Mesenchymal stem cell (in vitro differentiated cells and primary cell): ENCODE measurements around the gene RGL2.

Experiments
- DNase-seq: peaks from one replicate; pipeline ENCODE4 v3.0.0-alpha.2; 2013
- H2AFZ ChIP-seq: one replicate; pipeline ENCODE4 v1.6.1; 2013; ENCODE audit warnings: low read depth, mild to moderate bottlenecking, control low read depth, inconsistent platforms, low read length, moderate library complexity
- H2AK5ac ChIP-seq: 2 replicates; pipeline ENCODE4 v1.6.1; 2013; ENCODE audit warnings: low read length, moderate library complexity, mild to moderate bottlenecking, inconsistent platforms; ENCODE audit not compliant: severe bottlenecking
- H2BK120ac ChIP-seq: one replicate; pipeline ENCODE4 v1.6.1; 2013; ENCODE audit warnings: low read depth, mild to moderate bottlenecking, inconsistent platforms, low read length, moderate library complexity
- H2BK12ac ChIP-seq, 2 experiments: one replicate each; pipeline ENCODE4 v1.6.1; 2013; ENCODE audit warnings: inconsistent platforms in 2 of 2, low read length in 2 of 2, mild to moderate bottlenecking in 2 of 2, moderate library complexity in 2 of 2, control low read depth in 1 of 2
- H2BK15ac ChIP-seq: one replicate; pipeline ENCODE4 v1.6.1; 2013; ENCODE audit warnings: mild to moderate bottlenecking, low read depth, inconsistent platforms; ENCODE audit not compliant: poor library complexity, severe bottlenecking
- H2BK5ac ChIP-seq: 2 replicates; pipeline ENCODE4 v1.6.1; 2013; ENCODE audit warnings: low read depth, mild to moderate bottlenecking, low read length, control low read depth, inconsistent platforms; ENCODE audit not compliant: poor library complexity, severe bottlenecking
- H3K14ac ChIP-seq, 2 experiments: one replicate each; pipeline ENCODE4 v1.6.1; 2013; ENCODE audit warnings: inconsistent platforms in 2 of 2, low read length in 2 of 2, control low read depth in 1 of 2, mild to moderate bottlenecking in 1 of 2, moderate library complexity in 1 of 2
- H3K18ac ChIP-seq, 2 experiments: one replicate each; pipeline ENCODE4 v1.6.1; 2013; ENCODE audit warnings: inconsistent platforms in 2 of 2, low read length in 2 of 2, control low read depth in 1 of 2, low read depth in 1 of 2, mild to moderate bottlenecking in 1 of 2
- H3K23ac ChIP-seq, 2 experiments: one replicate each; pipeline ENCODE4 v1.6.1; 2013; ENCODE audit warnings: inconsistent platforms in 2 of 2, low read length in 2 of 2, mild to moderate bottlenecking in 2 of 2, moderate library complexity in 2 of 2, control low read depth in 1 of 2
- H3K27ac ChIP-seq: 2 replicates; pipeline ENCODE4 v1.5.1; 2013; ENCODE audit warnings: mild to moderate bottlenecking, moderate library complexity, low read length, control low read depth, inconsistent platforms; ENCODE audit not compliant: poor library complexity, severe bottlenecking
- H3K27me3 ChIP-seq, 2 experiments: 2 replicates each; pipeline versions ENCODE4 v1.6.1 to v1.7.0; 2013; ENCODE audit warnings: low read length in 2 of 2, mild to moderate bottlenecking in 2 of 2, moderate library complexity in 2 of 2, control low read depth in 1 of 2, inconsistent platforms in 1 of 2; ENCODE audit not compliant: control insufficient read depth in 1 of 2, insufficient read depth in 1 of 2
- H3K36me3 ChIP-seq, 2 experiments: 2 replicates each; pipeline versions ENCODE4 v1.6.1 to v1.7.0; 2013; ENCODE audit warnings: low read length in 2 of 2, control low read depth in 1 of 2, inconsistent platforms in 1 of 2, low read depth in 1 of 2, mild to moderate bottlenecking in 1 of 2; ENCODE audit not compliant: insufficient read depth in 2 of 2, control insufficient read depth in 1 of 2
- H3K4ac ChIP-seq, 2 experiments: one replicate each; pipeline ENCODE4 v1.6.1; 2013; ENCODE audit warnings: inconsistent platforms in 2 of 2, low read length in 2 of 2, mild to moderate bottlenecking in 2 of 2, moderate library complexity in 2 of 2, control low read depth in 1 of 2, low read depth in 1 of 2
- H3K4me1 ChIP-seq: 2 replicates; pipeline ENCODE4 v1.6.1; 2013; ENCODE audit warnings: low read depth, low read length, control low read depth; ENCODE audit not compliant: control insufficient read depth, insufficient read depth
- H3K4me2 ChIP-seq: 2 replicates; pipeline ENCODE4 v1.6.1; 2013; ENCODE audit warnings: low read length, mild to moderate bottlenecking, inconsistent platforms; ENCODE audit not compliant: poor library complexity, severe bottlenecking
- H3K4me3 ChIP-seq, 2 experiments: 2 replicates each; pipeline versions ENCODE4 v1.5.1 to v1.7.0; 2013; ENCODE audit warnings: low read length in 2 of 2, mild to moderate bottlenecking in 2 of 2, control low read depth in 1 of 2, low read depth in 1 of 2; ENCODE audit not compliant: insufficient read depth in 1 of 2
- H3K79me1 ChIP-seq: replicated peaks from 2 replicates; pipeline ENCODE4 v1.6.1; 2013; ENCODE audit warnings: mild to moderate bottlenecking, control low read depth, low read length, inconsistent platforms; ENCODE audit not compliant: poor library complexity, severe bottlenecking
- H3K9ac ChIP-seq: 2 replicates; pipeline ENCODE4 v1.7.0; 2013; ENCODE audit warnings: mild to moderate bottlenecking, low read length, moderate library complexity
- H3K9me3 ChIP-seq: 2 replicates; pipeline ENCODE4 v1.7.0; 2013; ENCODE audit warnings: mild to moderate bottlenecking, low read length; ENCODE audit not compliant: control insufficient read depth
- H4K8ac ChIP-seq: one replicate; pipeline ENCODE4 v1.6.1; 2013; ENCODE audit warnings: inconsistent platforms, mild to moderate bottlenecking, low read length, moderate library complexity
- H4K91ac ChIP-seq: one replicate; pipeline ENCODE4 v1.6.1; 2013; ENCODE audit warnings: mild to moderate bottlenecking, low read length, inconsistent platforms
- WGBS: methylation state at CpG from one replicate; pipeline ENCODE4 v1.1.7; 2013; ENCODE audit warnings: mixed read lengths; 5-methylcytosine and 5-hydroxymethylcytosine counted together

RGL2 gene

GRCh38 chr6:33273129-33273923, 25.4 kb downstream of the RGL2 start:
- H3K18ac ChIP-seq, result no peak overlapping the region
- no peak overlapping the region for H3K4ac ChIP-seq
- H3K23ac ChIP-seq, result no peak overlapping the region
- H2AFZ ChIP-seq, result no peak overlapping the region
- no peak overlapping the region for H4K8ac ChIP-seq
- no peak overlapping the region for H2BK12ac ChIP-seq
- H3K79me1 ChIP-seq, result peaks cover 25% of the 10 kb centered on the region
- H3K4me1 ChIP-seq, result peaks cover 26% of the 10 kb centered on the region
- H3K27me3 ChIP-seq, result no peaks in the 10 kb centered on the region
- H3K4me2 ChIP-seq, result peak overlapping the region; percentile 69
- peaks cover 38 to 67% of the 10 kb centered on the region in 2 experiments for H3K36me3 ChIP-seq
- 56% methylated on average over 8 of the region's 11 CpGs for WGBS
- no peak overlapping the region for H2BK120ac ChIP-seq
- no peak overlapping the region for H4K91ac ChIP-seq
- DNase-seq, result no peak
- H3K9me3 ChIP-seq, result no peaks in the 10 kb centered on the region
- no peak overlapping the region for H2AK5ac ChIP-seq
- peak overlapping the region; percentile 99 for H3K9ac ChIP-seq
- no peak overlapping the region for H2BK5ac ChIP-seq
- peak overlapping the region in 1 of 2 experiments; percentile 91 for H3K4me3 ChIP-seq
- H3K27ac ChIP-seq, result no peak overlapping the region
- H2BK15ac ChIP-seq, result no peak overlapping the region
- H3K14ac ChIP-seq, result no peak overlapping the region

- Histone ChIP-seq H4K8ac (peak overlapping the region; percentile 8), H2BK5ac (no peak overlapping the region), H3K18ac (peak overlapping the region; percentile 49 to 78), H3K27ac (peak overlapping the region; percentile 86), H3K4me2 (peak overlapping the region; percentile 69), H3K9ac (peak overlapping the region; percentile 99), H3K9me3 (no peaks in the 10 kb centered on the region), H3K36me3 (peaks cover 41 to 70% of the 10 kb centered on the region in 2 experiments), H2BK15ac (no peak overlapping the region), H3K79me1 (peaks cover 26% of the 10 kb centered on the region), H3K27me3 (no peaks in the 10 kb centered on the region), H3K4me1 (peaks cover 18% of the 10 kb centered on the region), H4K91ac (no peak overlapping the region), H3K23ac (no peak overlapping the region), H2AFZ (no peak overlapping the region), H2BK12ac (no peak overlapping the region), H2BK120ac (no peak overlapping the region), H3K14ac (no peak overlapping the region), H3K4me3 (peak overlapping the region; percentile 76 to 91), H2AK5ac (peak overlapping the region; percentile 28), H3K4ac (peak overlapping the region; percentile 1 to 57)
- 3% methylated on average over 20 of the region's 22 CpGs for WGBS
- DNase-seq, result no peak
Observed at GRCh38 chr6:33272275-33273128, 26.2 kb downstream of the RGL2 start.

GRCh38 chr6:33271468-33272274, 27.1 kb downstream of the RGL2 start, which contains the start of the genes RPS18 and VPS52:
TSS of gene RPS18 (plus strand) at chr6:33272075. CDS start at chr6:33272120, 45 bp downstream.
TSS of gene VPS52 (minus strand) at chr6:33271876. CDS start at chr6:33271675, 201 bp downstream.
- peak; percentile 100 for DNase-seq
- Histone ChIP-seq H3K4me2 (peak within 1 kb of the TSS; percentile 80), H3K9me3 (no peaks in the 10 kb centered on the region), H3K4ac (peak within 1 kb of the TSS; percentile 78 to 97), H2BK15ac (peak within 1 kb of the TSS; percentile 71), H2BK120ac (peak within 1 kb of the TSS; percentile 91), H2AFZ (peak within 1 kb of the TSS; percentile 94), H3K27me3 (no peaks in the 10 kb centered on the region), H3K14ac (peak within 1 kb of the TSS in 1 of 2 experiments; percentile 90), H3K27ac (peak within 1 kb of the TSS; percentile 95), H3K18ac (peak within 1 kb of the TSS; percentile 90 to 93), H2AK5ac (peak within 1 kb of the TSS; percentile 38), H3K9ac (peak within 1 kb of the TSS; percentile 99), H2BK12ac (peak within 1 kb of the TSS in 1 of 2 experiments; percentile 25), H3K23ac (peak within 1 kb of the TSS in 1 of 2 experiments; percentile 75), H3K79me1 (peaks cover 26% of the 10 kb centered on the region), H3K4me1 (peaks cover 14% of the 10 kb centered on the region), H3K36me3 (peaks cover 43 to 77% of the 10 kb centered on the region in 2 experiments), H4K91ac (peak within 1 kb of the TSS; percentile 87), H2BK5ac (peak within 1 kb of the TSS; percentile 67), H3K4me3 (peak within 1 kb of the TSS; percentile 76 to 91), H4K8ac (peak within 1 kb of the TSS; percentile 93)
- under 1% methylated on average over 48 of the region's 48 CpGs for WGBS
